ENCODE measurements around the gene CCNC.

The CCNC gene

GRCh38 chr6:99568103-99568933 is at the start of gene CCNC (continued):
- TF ChIP-seq ZNF544 (tag by site-specific recombination; IDR thresholded peaks at IDR 0.05): no peak
- TF ChIP-seq TRIM28 (IDR thresholded peaks at IDR 0.05; ENCODE audit: borderline replicate concordance, low read length): peak; percentile 85; the same call in 1 of the 2 replicates
- TF ChIP-seq ZBTB26 (tag by site-specific recombination; optimal IDR thresholded peaks at IDR 0.05): peak; percentile 85
- no peak for TF ChIP-seq ZNF555 (tag by site-specific recombination; conservative IDR thresholded peaks at IDR 0.05)
- TF ChIP-seq ZNF341 (tag by site-specific recombination; IDR thresholded peaks at IDR 0.05; ENCODE audit: low read depth): peak; percentile 81
- TF ChIP-seq ZNF792 (tag by site-specific recombination; IDR thresholded peaks at IDR 0.05): no peak
- peak; percentile 89 for TF ChIP-seq ZEB2 (tag by site-specific recombination; IDR thresholded peaks at IDR 0.05)
- TF ChIP-seq GLI2 (tag by site-specific recombination; IDR thresholded peaks at IDR 0.05; ENCODE audit: borderline replicate concordance, low read depth): no peak
- TF ChIP-seq GLIS1 (tag by site-specific recombination; IDR thresholded peaks at IDR 0.05): peak; percentile 74
- TF ChIP-seq ZNF19 (tag by site-specific recombination; IDR thresholded peaks at IDR 0.05; ENCODE audit: low read depth): no peak
- peak; percentile 83 for TF ChIP-seq ZNF629 (tag by site-specific recombination; IDR thresholded peaks at IDR 0.05)
- TF ChIP-seq ZNF366 (tag by site-specific recombination; conservative IDR thresholded peaks at IDR 0.05): peak; percentile 35; the same call in 1 of the 2 replicates
- peak; percentile 85 for TF ChIP-seq YY1 (tag by site-specific recombination; IDR thresholded peaks at IDR 0.05)
- no peak for TF ChIP-seq ZNF707 (tag by site-specific recombination; IDR thresholded peaks at IDR 0.05)
- TF ChIP-seq ZBTB17 (tag by site-specific recombination; IDR thresholded peaks at IDR 0.05): peak; percentile 96
- peak; percentile 92 for TF ChIP-seq MZF1 (tag by site-specific recombination; IDR thresholded peaks at IDR 0.05; ENCODE audit: borderline replicate concordance)
- TF ChIP-seq ZNF394 (tag by site-specific recombination; IDR thresholded peaks at IDR 0.05; ENCODE audit: borderline replicate concordance): peak; percentile 89
- peak; percentile 90; the same call in 1 of the 2 replicates for TF ChIP-seq ZNF391 (tag by site-specific recombination; IDR thresholded peaks at IDR 0.05; ENCODE audit: borderline replicate concordance, low read depth)
- 0 out of 2 replicates have a peak, but pooled peaks have one; percentile 31 for TF ChIP-seq ZNF239 (tag by site-specific recombination; IDR thresholded peaks at IDR 0.05)
- TF ChIP-seq ZNF692 (tag by site-specific recombination; IDR thresholded peaks at IDR 0.05): peak; percentile 88
- 0 out of 2 replicates have a peak, but pooled peaks have one; percentile 66 for TF ChIP-seq ZNF785 (tag by site-specific recombination; IDR thresholded peaks at IDR 0.05)
- TF ChIP-seq ZBTB8A (tag by site-specific recombination; IDR thresholded peaks at IDR 0.05): peak; percentile 67
- TF ChIP-seq ZNF10 (tag by site-specific recombination; IDR thresholded peaks at IDR 0.05): peak; percentile 16; the same call in 1 of the 2 replicates
- no peak for TF ChIP-seq ZBTB49 (tag by site-specific recombination; IDR thresholded peaks at IDR 0.05; ENCODE audit: low read depth)
- TF ChIP-seq ZNF664 (tag by site-specific recombination; IDR thresholded peaks at IDR 0.05): 0 out of 2 replicates have a peak, but pooled peaks have one; percentile 25
- peak; percentile 85 for TF ChIP-seq KLF17 (tag by site-specific recombination; IDR thresholded peaks at IDR 0.05)
- peak; percentile 96 for TF ChIP-seq ZSCAN30 (tag by site-specific recombination; IDR thresholded peaks at IDR 0.05)
- peak; percentile 35; the same call in 1 of the 2 replicates for TF ChIP-seq ZSCAN4 (tag by site-specific recombination; IDR thresholded peaks at IDR 0.05)
- peak; percentile 84 for TF ChIP-seq ZNF184 (tag by site-specific recombination; IDR thresholded peaks at IDR 0.05)
- TF ChIP-seq ZSCAN5A (tag by site-specific recombination; IDR thresholded peaks at IDR 0.05): peak; percentile 83; the same call in 1 of the 2 replicates
- TF ChIP-seq ZSCAN23 (tag by site-specific recombination; IDR thresholded peaks at IDR 0.05): 0 out of 2 replicates have a peak, but pooled peaks have one; percentile 54

Measured in HEK293 (cell line).